SU-DHL-6 (cell line): ENCODE results near the gene TAS1R2.

Experiments used
- H2AFZ ChIP-seq: fragments of 200-600 bp; sonication (generic); 2 replicates; pipeline ENCODE4 v1.6.1; 2014; ENCODE audit warnings: low read depth, mild to moderate bottlenecking, moderate library complexity, mixed read lengths, antibody characterized with exemption, low read length; ENCODE audit not compliant: severe bottlenecking
- H3F3A ChIP-seq: fragments of 200-600 bp; shearing (Covaris generic); 2 replicates; pipeline ENCODE4 v1.6.0; 2016; ENCODE audit warnings: antibody characterized with exemption, mild to moderate bottlenecking; ENCODE audit not compliant: insufficient read depth
- H3K27ac ChIP-seq: fragments of 200-600 bp; sonication (generic); 2 replicates; pipeline ENCODE4 v1.5.1; 2016; ENCODE audit warnings: low read depth, mild to moderate bottlenecking, low read length, moderate library complexity, mixed read lengths
- H3K27me3 ChIP-seq: fragments of 200-600 bp; sonication (generic), shearing (Covaris generic); 2 replicates; pipeline ENCODE4 v1.6.0; 2014; ENCODE audit warnings: mild to moderate bottlenecking, low read length
- H3K36me3 ChIP-seq: fragments of 200-600 bp; sonication (generic); 2 replicates; pipeline ENCODE4 v1.6.1; 2014; ENCODE audit warnings: mild to moderate bottlenecking, low read length, mixed read lengths
- H3K4me2 ChIP-seq: fragments of 300-600, 200-600 bp; shearing (Covaris generic), sonication (generic); 2 replicates; pipeline ENCODE4 v1.6.0; 2014; ENCODE audit warnings: low read length, low read depth, mild to moderate bottlenecking; ENCODE audit not compliant: poor library complexity, severe bottlenecking
- H3K4me3 ChIP-seq: fragments of 200-600 bp; sonication (generic); 2 replicates; pipeline ENCODE4 v1.5.1; 2014; ENCODE audit warnings: antibody characterized with exemption, low read length, mild to moderate bottlenecking, mixed read lengths; ENCODE audit not compliant: insufficient read depth, poor library complexity, severe bottlenecking
- H3K79me2 ChIP-seq: fragments of 200-600 bp; sonication (generic); 2 replicates; pipeline ENCODE4 v1.6.1; 2014; ENCODE audit warnings: mild to moderate bottlenecking, low read length, moderate library complexity; ENCODE audit not compliant: insufficient read depth
- H3K9ac ChIP-seq: fragments of 200-600 bp; sonication (generic); 2 replicates; pipeline ENCODE4 v1.7.0; 2014; ENCODE audit warnings: mild to moderate bottlenecking, low read length
- H3K9me2 ChIP-seq: fragments of 200-600 bp; sonication (generic); replicated peaks from 2 replicates; pipeline ENCODE4 v1.6.1; 2014; ENCODE audit warnings: low read length; ENCODE audit not compliant: insufficient read depth
- H3K9me3 ChIP-seq: fragments of 200-600 bp; sonication (generic); 2 replicates; pipeline ENCODE4 v1.6.1; 2014; ENCODE audit warnings: low read length, mixed read lengths; ENCODE audit not compliant: insufficient read depth
- H4K20me1 ChIP-seq: fragments of 200-600 bp; sonication (generic); 2 replicates; pipeline ENCODE4 v1.6.1; 2014; ENCODE audit warnings: low read depth, mild to moderate bottlenecking, antibody characterized with exemption, low read length, moderate library complexity, mixed read lengths
- CTCF ChIP-seq: fragments of 200-600 bp; sonication (generic); IDR thresholded peaks from one replicate; pipeline ENCODE4 v1.5.1; 2017; ENCODE audit warnings: antibody characterized with exemption, mild to moderate bottlenecking, low read length, moderate library complexity; ENCODE audit not compliant: insufficient read depth, poor library complexity, severe bottlenecking
- EZH2phosphoT487 ChIP-seq: fragments of 200-600 bp; sonication (generic), shearing (Covaris generic); conservative IDR thresholded peaks from 2 replicates; pipeline ENCODE4 v1.6.1; 2018; ENCODE audit warnings: mild to moderate bottlenecking, antibody characterized with exemption, low read length, moderate library complexity, mixed read lengths

The TAS1R2 gene

GRCh38 chr1:18879215-18879790 is 19.8 kb upstream of the TAS1R2 start:
- no peak overlapping the region for H3K4me3 ChIP-seq
- H3K9me3 ChIP-seq = no peaks in the 10 kb centered on the region
- no peaks in the 10 kb centered on the region for H4K20me1 ChIP-seq
- H3K27me3 ChIP-seq = no peaks in the 10 kb centered on the region
- no peaks in the 10 kb centered on the region for H3F3A ChIP-seq
- no peak overlapping the region for H3K27ac ChIP-seq
- no peaks in the 10 kb centered on the region for H3K36me3 ChIP-seq
- H3K9me2 ChIP-seq = no peaks in the 10 kb centered on the region
- H2AFZ ChIP-seq = no peak overlapping the region
- TF ChIP-seq CTCF (no peak), EZH2phosphoT487 (no peak)
- H3K4me2 ChIP-seq = no peak overlapping the region
- no peaks in the 10 kb centered on the region for H3K79me2 ChIP-seq
- no peak overlapping the region for H3K9ac ChIP-seq

DNA sequence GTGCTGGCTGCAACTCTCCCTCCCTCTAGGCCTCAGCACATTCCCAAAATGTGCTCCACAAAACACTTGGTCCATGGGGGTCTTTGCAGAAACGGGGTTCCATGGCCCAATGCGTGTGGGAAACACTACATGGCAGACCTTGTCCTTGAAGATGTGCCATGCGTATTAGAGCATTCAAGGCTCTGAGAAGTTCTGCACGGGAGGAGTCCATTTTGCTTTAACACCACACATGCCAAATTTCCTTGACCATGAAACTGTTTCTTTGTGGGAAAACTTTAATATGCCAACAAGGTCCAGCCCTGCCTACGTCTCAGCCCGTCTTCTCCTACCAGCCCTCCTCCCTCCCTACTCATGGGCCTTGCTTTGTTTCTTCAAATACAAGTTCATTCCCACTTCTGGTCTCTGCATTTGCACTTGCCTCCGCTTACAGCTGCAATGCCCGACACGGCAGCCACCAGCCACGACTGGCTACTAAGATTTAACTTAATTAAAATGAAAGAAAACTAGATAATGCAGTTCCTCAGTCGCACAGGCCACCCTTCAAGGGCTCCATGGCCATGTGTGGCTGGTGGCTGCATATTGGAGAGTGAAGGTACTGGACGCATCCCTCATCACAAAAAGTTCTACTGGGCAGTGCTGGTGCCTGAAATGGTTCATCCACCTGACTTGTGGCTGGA is 19.2 kb upstream of the TAS1R2 start:
- Histone ChIP-seq H2AFZ (no peak overlapping the region), H3K9me3 (no peaks in the 10 kb centered on the region), H3K9me2 (no peaks in the 10 kb centered on the region), H4K20me1 (no peaks in the 10 kb centered on the region), H3K27ac (no peak overlapping the region), H3K27me3 (no peaks in the 10 kb centered on the region), H3F3A (no peaks in the 10 kb centered on the region), H3K9ac (no peak overlapping the region), H3K36me3 (no peaks in the 10 kb centered on the region), H3K4me2 (no peak overlapping the region), H3K4me3 (no peak overlapping the region), H3K79me2 (no peaks in the 10 kb centered on the region)
- no peak for TF ChIP-seq EZH2phosphoT487

DNA sequence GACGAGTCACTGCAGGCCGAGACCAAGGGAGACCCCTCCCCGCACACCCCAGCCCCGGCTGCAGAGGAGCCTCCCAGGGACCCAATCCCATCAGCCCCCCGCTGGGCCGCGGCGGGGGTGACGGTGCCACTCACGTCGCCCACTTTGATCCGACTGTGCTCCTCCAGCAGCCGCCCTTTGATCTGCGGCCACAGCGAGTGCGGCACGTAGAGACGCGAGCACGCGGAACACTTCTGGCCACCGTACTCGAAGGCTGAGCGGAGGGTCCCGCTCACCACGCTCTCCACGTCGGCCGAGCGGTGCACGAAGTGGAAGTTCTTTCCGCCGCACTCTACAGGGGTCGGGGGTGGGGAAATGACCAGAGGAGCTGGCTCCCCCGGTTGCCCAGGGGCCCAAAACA is 17.8 kb upstream of the TAS1R2 start:
- Histone ChIP-seq H4K20me1 (no peaks in the 10 kb centered on the region), H3F3A (no peaks in the 10 kb centered on the region), H3K79me2 (no peaks in the 10 kb centered on the region), H3K9me3 (no peaks in the 10 kb centered on the region), H3K27ac (no peak overlapping the region), H3K27me3 (no peaks in the 10 kb centered on the region), H3K36me3 (no peaks in the 10 kb centered on the region), H3K4me3 (no peak overlapping the region), H3K4me2 (no peak overlapping the region), H3K9me2 (no peaks in the 10 kb centered on the region), H2AFZ (no peak overlapping the region), H3K9ac (no peak overlapping the region)
- TF ChIP-seq CTCF = no peak
- no peak for TF ChIP-seq EZH2phosphoT487

DNA sequence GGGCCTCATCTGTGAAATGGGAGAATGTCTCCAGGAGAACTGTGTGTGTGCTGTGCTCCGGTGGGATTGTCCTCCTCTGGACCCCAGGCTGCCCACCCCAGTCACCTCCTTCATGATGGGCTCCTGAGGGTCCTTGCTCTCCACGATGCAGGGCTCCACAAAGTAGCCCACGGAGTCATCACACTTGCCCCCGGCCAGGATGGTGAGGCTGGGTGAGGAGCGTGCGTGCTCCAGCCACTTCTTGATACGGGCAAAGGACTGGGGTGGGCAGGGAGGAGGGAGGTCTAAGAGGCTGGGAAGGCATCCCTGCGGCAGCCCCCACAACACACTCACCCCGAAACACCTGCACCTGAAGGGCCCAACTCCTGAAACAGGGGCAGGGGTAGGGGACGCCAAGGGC is 16.8 kb upstream of the TAS1R2 start:
- no peaks in the 10 kb centered on the region for H3K79me2 ChIP-seq
- H3K4me3 ChIP-seq = no peak overlapping the region
- no peaks in the 10 kb centered on the region for H3F3A ChIP-seq
- no peak overlapping the region for H2AFZ ChIP-seq
- no peak overlapping the region for H3K27ac ChIP-seq
- no peak overlapping the region for H3K9ac ChIP-seq
- H3K9me3 ChIP-seq = no peaks in the 10 kb centered on the region
- H3K4me2 ChIP-seq = no peak overlapping the region
- H3K36me3 ChIP-seq = no peaks in the 10 kb centered on the region
- H3K27me3 ChIP-seq = no peaks in the 10 kb centered on the region
- TF ChIP-seq EZH2phosphoT487 (no peak), CTCF (no peak)
- H3K9me2 ChIP-seq = no peaks in the 10 kb centered on the region
- H4K20me1 ChIP-seq = no peaks in the 10 kb centered on the region
